T-helper 1 cell treated with Interleukin-12 subunit alpha and Interleukin-12 subunit beta and Interleukin-4 antibody, amounts not matched to agents 30 μg/mL and 1 μg/mL, for 36 hours (primary cell): ENCODE results near the gene VPS13C.
A peak's percentile ranks its signal among the peaks of the same experiment; 100 is the strongest.
"Not testable (repeated sequence)": the region's sequence is repeated elsewhere in the genome, so short reads cannot be mapped to it uniquely, and the experiment has no call there.

Experiments used
- H3K27ac Mint-ChIP-seq: one replicate; pipeline ENCODE4 v1.8.0; 2021; ENCODE audit warnings: mild to moderate bottlenecking, mixed read lengths
- H3K27me3 Mint-ChIP-seq: one replicate; pipeline ENCODE4 v1.8.0; 2021; ENCODE audit warnings: low read depth, mixed read lengths
- H3K36me3 Mint-ChIP-seq: one replicate; pipeline ENCODE4 v1.8.0; 2021; ENCODE audit warnings: low read depth, mixed read lengths
- H3K4me1 Mint-ChIP-seq: one replicate; pipeline ENCODE4 v1.8.0; 2021; ENCODE audit warnings: low read depth, mixed read lengths
- H3K4me3 Mint-ChIP-seq: one replicate; pipeline ENCODE4 v1.8.0; 2021; ENCODE audit warnings: mild to moderate bottlenecking, moderate library complexity, mixed read lengths
- H3K9me3 Mint-ChIP-seq: one replicate; pipeline ENCODE4 v1.8.0; 2021; ENCODE audit warnings: mixed read lengths

Gene VPS13C

GRCh38 chr15:62035256-62035924, 24.9 kb downstream of the VPS13C start:
- Mint-ChIP-seq H3K9me3 (peaks cover 8% of the 10 kb centered on the region), H3K36me3 (peaks cover 32% of the 10 kb centered on the region), H3K4me3 (no peak overlapping the region), H3K27me3 (no peaks in the 10 kb centered on the region), H3K27ac (peak overlapping the region; percentile 8), H3K4me1 (peaks cover 8% of the 10 kb centered on the region)

GRCh38 chr15:62027916-62028315, 32.3 kb downstream of the VPS13C start:
- no peak overlapping the region for H3K27ac Mint-ChIP-seq
- no peak overlapping the region for H3K4me3 Mint-ChIP-seq
- no peaks in the 10 kb centered on the region for H3K27me3 Mint-ChIP-seq
- no peaks in the 10 kb centered on the region for H3K9me3 Mint-ChIP-seq
- peaks cover 14% of the 10 kb centered on the region for H3K4me1 Mint-ChIP-seq
- H3K36me3 Mint-ChIP-seq: peaks cover 29% of the 10 kb centered on the region

GRCh38 chr15:62027263-62027565, 33.0 kb downstream of the VPS13C start:
- Mint-ChIP-seq H3K4me1 (peaks cover 14% of the 10 kb centered on the region), H3K9me3 (no peaks in the 10 kb centered on the region), H3K27me3 (no peaks in the 10 kb centered on the region), H3K27ac (no peak overlapping the region), H3K4me3 (no peak overlapping the region), H3K36me3 (peaks cover 29% of the 10 kb centered on the region)

GRCh38 chr15:62026487-62027262, 33.6 kb downstream of the VPS13C start:
- peaks cover 33% of the 10 kb centered on the region for H3K36me3 Mint-ChIP-seq
- no peak overlapping the region for H3K4me3 Mint-ChIP-seq
- H3K4me1 Mint-ChIP-seq: peaks cover 14% of the 10 kb centered on the region
- no peak overlapping the region for H3K27ac Mint-ChIP-seq
- no peaks in the 10 kb centered on the region for H3K9me3 Mint-ChIP-seq
- H3K27me3 Mint-ChIP-seq: no peaks in the 10 kb centered on the region

GRCh38 chr15:62021991-62022600, 38.2 kb downstream of the VPS13C start:
- H3K9me3 Mint-ChIP-seq: peaks cover 15% of the 10 kb centered on the region

GRCh38 chr15:62020576-62021160, 39.6 kb downstream of the VPS13C start:
- no peak overlapping the region for H3K27ac Mint-ChIP-seq
- H3K36me3 Mint-ChIP-seq: peaks cover 58% of the 10 kb centered on the region

More at GRCh38 chr15:62021991-62022600, 38.2 kb downstream of the VPS13C start:
- Mint-ChIP-seq H3K4me1 (peaks cover 10% of the 10 kb centered on the region), H3K4me3 (no peak overlapping the region), H3K27ac (no peak overlapping the region), H3K36me3 (peaks cover 56% of the 10 kb centered on the region), H3K27me3 (no peaks in the 10 kb centered on the region)

GRCh38 chr15:62005354-62005753, 54.9 kb downstream of the VPS13C start:
- H3K4me1 Mint-ChIP-seq, H3K27ac Mint-ChIP-seq, H3K27me3 Mint-ChIP-seq, H3K4me3 Mint-ChIP-seq: not testable (repeated sequence)
- H3K9me3 Mint-ChIP-seq: peaks cover 10% of the 10 kb centered on the region
- peaks cover 30% of the 10 kb centered on the region for H3K36me3 Mint-ChIP-seq

More at GRCh38 chr15:62020576-62021160, 39.6 kb downstream of the VPS13C start:
- Mint-ChIP-seq H3K4me1 (peaks cover 5% of the 10 kb centered on the region), H3K4me3 (no peak overlapping the region), H3K27me3 (no peaks in the 10 kb centered on the region), H3K9me3 (peaks cover 18% of the 10 kb centered on the region)

GRCh38 chr15:61997786-61998185, 62.5 kb downstream of the VPS13C start:
- Mint-ChIP-seq H3K4me1 (peaks cover 2% of the 10 kb centered on the region), H3K4me3 (no peak overlapping the region), H3K36me3 (peaks cover 16% of the 10 kb centered on the region), H3K9me3 (no peaks in the 10 kb centered on the region), H3K27me3 (no peaks in the 10 kb centered on the region), H3K27ac (no peak overlapping the region)

- H3K4me1 Mint-ChIP-seq: peaks cover 2% of the 10 kb centered on the region
- no peaks in the 10 kb centered on the region for H3K9me3 Mint-ChIP-seq
- H3K27ac Mint-ChIP-seq: no peak overlapping the region
- H3K4me3 Mint-ChIP-seq: no peak overlapping the region
- H3K27me3 Mint-ChIP-seq: no peaks in the 10 kb centered on the region
- H3K36me3 Mint-ChIP-seq: peaks cover 13% of the 10 kb centered on the region
Measured at GRCh38 chr15:61996056-61996635, 64.1 kb downstream of the VPS13C start.

- no peak overlapping the region for H3K27ac Mint-ChIP-seq
- H3K4me3 Mint-ChIP-seq: no peak overlapping the region
- no peaks in the 10 kb centered on the region for H3K27me3 Mint-ChIP-seq
- peaks cover 2% of the 10 kb centered on the region for H3K4me1 Mint-ChIP-seq
- peaks cover 17% of the 10 kb centered on the region for H3K36me3 Mint-ChIP-seq
- no peaks in the 10 kb centered on the region for H3K9me3 Mint-ChIP-seq
Measured at GRCh38 chr15:61994216-61994615, 66.0 kb downstream of the VPS13C start.

- peaks cover 2% of the 10 kb centered on the region for H3K4me1 Mint-ChIP-seq
- no peaks in the 10 kb centered on the region for H3K27me3 Mint-ChIP-seq
- H3K36me3 Mint-ChIP-seq: peaks cover 29% of the 10 kb centered on the region
- H3K4me3 Mint-ChIP-seq: no peak overlapping the region
- H3K27ac Mint-ChIP-seq: no peak overlapping the region
- H3K9me3 Mint-ChIP-seq: peaks cover 9% of the 10 kb centered on the region
Measured at GRCh38 chr15:61992518-61992917, 67.7 kb downstream of the VPS13C start.

- H3K9me3 Mint-ChIP-seq: peaks cover 13% of the 10 kb centered on the region
- H3K27me3 Mint-ChIP-seq: no peaks in the 10 kb centered on the region
- peaks cover 2% of the 10 kb centered on the region for H3K4me1 Mint-ChIP-seq
- no peak overlapping the region for H3K27ac Mint-ChIP-seq
- H3K36me3 Mint-ChIP-seq: peaks cover 35% of the 10 kb centered on the region
- H3K4me3 Mint-ChIP-seq: no peak overlapping the region
Measured at GRCh38 chr15:61989667-61990066, 70.6 kb downstream of the VPS13C start.

GRCh38 chr15:61987824-61988223, 72.4 kb downstream of the VPS13C start:
- H3K9me3 Mint-ChIP-seq: peaks cover 13% of the 10 kb centered on the region
- H3K4me1 Mint-ChIP-seq: no peaks in the 10 kb centered on the region
- H3K27me3 Mint-ChIP-seq: no peaks in the 10 kb centered on the region
- no peak overlapping the region for H3K4me3 Mint-ChIP-seq
- no peak overlapping the region for H3K27ac Mint-ChIP-seq
- H3K36me3 Mint-ChIP-seq: peaks cover 43% of the 10 kb centered on the region

- H3K36me3 Mint-ChIP-seq: peaks cover 54% of the 10 kb centered on the region
- H3K27ac Mint-ChIP-seq: no peak overlapping the region
Measured at GRCh38 chr15:61983081-61983480, 77.2 kb downstream of the VPS13C start.

More at GRCh38 chr15:61983081-61983480, 77.2 kb downstream of the VPS13C start:
- Mint-ChIP-seq H3K9me3 (peaks cover 8% of the 10 kb centered on the region), H3K4me3 (no peak overlapping the region), H3K4me1 (no peaks in the 10 kb centered on the region), H3K27me3 (no peaks in the 10 kb centered on the region)
